ENCODE data around the gene TRRAP.
"Not testable (repeated sequence)": the region's sequence is repeated elsewhere in the genome, so short reads cannot be mapped to it uniquely, and the experiment has no call there.

The TRRAP gene

GRCh38 chr7:98866765-98867164 lies 11.6 kb upstream of the TRRAP start:
- DNase-seq = no peak

DNA sequence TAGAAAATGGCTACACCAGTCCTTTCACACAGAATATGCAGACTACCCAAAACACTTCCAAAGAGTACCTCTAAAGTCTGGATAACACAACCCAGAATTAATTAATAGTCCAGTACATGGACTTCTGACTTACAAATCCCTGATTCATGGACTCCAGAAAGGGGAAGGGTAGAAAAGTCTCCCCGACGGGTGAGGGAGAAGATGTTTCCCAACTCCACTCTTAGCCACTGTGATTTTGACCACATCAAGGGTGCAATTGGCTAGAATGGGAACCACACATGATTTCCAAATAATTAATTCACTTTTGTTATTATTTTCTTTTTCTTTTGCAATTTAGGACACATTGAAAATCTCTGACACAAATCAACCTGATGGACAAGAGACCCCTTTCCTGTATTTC lies 9.9 kb upstream of the TRRAP start:
- DNase-seq = no peak

GRCh38 chr7:98869027-98869596 lies 9.2 kb upstream of the TRRAP start:
- no peak for DNase-seq

DNA sequence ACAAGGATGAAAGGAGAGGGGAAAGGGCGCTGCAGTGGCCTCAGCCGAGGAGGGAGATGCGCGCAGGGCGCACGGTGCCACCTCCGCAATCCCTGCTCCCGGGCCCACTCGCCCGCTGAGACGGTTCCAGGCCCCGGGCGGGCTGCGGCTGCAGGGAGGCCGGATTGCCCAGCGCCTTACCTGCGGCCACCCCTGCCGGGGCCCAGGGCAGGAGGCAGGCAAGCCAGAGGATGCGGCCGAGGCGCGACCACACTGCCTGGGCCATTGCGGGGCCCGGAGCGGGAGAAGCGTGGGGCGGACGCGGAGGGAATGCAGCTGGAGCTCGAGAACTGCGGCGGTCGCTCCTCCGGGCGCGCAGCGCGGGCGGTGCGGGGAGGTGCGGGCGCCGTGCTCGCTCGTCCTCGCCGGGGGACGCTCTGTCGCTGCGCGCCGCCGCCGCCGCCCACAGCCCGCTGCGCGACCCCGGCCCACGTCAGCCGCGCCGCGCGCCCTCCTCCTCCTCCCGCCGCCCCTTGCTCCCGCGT lies 8.7 kb upstream of the TRRAP start, which contains the start of gene TMEM130:
TSS of gene TMEM130 (minus strand) at position 418 of the 524 bp plus-strand sequence. CDS start at position 265, 153 bp downstream.
- no peak for DNase-seq

DNA sequence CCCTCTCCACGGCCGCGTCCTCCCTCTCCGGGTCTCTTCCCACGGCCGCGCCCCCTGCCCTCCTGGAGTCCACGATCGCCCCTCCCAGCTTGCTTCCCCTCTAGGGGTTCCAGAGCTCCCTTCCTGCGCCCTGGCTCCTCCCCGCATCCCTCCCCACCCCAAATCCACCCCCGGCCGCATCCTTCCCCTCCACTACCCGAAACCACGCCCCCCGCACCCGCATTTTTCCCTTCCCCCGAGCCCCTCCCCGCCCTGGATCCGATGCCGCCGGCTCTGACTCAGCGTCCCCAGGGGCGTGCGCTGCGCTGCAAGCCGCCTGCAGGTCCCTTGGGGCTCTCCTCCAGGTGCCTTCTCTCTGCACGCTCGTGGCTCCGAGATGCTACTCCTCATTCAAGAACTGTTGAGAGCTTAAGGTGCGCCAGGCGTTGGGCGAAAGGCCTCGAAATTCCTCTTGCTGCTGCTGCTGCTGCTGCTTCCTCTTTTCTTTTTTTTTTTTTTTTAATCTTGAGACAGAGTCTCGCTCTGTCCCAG lies 8.1 kb upstream of the TRRAP start:
- DNase-seq = peak; percentile 48

GRCh38 chr7:98870807-98871491 lies 7.4 kb upstream of the TRRAP start:
- DNase-seq = no peak

DNA sequence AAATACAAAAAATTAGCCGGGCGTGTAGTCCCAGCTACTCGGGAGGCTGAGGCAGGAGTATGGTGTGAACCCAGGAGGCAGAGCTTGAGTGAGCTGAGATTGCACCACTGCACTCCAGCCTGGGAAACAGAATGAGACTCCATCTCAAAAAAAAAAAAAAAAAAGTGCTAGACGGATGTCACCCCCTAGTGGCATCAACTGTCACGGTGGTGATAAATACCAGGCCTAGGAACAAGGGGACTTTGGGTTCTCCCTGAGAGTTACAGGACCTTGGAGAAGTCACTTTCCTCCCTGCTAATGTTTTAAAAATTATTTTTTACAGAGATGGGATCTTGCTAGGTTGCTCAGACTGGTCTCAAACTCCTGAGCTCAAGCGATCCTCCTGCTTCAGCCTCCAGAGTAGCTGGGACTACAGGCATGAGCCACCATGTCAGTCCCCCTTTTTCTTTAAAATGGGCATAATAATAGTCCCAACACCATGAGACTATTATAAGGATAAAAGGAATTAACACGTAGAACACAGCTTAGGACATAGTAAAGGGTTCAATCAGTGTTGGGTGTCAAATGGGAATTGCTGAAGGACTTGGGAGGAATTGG lies 5.9 kb upstream of the TRRAP start:
- DNase-seq = peak; percentile 82

DNA sequence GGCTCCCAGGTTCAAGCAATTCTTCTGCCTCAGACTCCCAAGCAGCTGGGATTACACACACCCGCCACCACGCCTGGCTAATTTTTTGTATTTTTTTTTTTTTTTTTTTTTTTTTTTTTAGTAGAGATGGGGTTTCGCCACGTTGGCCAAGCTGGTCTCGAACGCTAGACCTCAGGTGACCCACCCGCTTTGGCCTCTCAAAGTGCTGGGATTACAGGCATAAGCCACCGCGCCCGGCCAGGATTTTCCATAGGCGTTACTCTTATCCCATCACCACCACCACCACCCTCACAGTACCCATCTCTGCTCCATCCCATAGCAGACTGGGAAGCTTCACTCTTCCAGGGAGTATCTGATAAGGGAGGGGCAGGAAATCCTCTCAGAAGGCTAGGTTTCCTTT lies 4.7 kb upstream of the TRRAP start:
- not testable (repeated sequence) for DNase-seq

DNA sequence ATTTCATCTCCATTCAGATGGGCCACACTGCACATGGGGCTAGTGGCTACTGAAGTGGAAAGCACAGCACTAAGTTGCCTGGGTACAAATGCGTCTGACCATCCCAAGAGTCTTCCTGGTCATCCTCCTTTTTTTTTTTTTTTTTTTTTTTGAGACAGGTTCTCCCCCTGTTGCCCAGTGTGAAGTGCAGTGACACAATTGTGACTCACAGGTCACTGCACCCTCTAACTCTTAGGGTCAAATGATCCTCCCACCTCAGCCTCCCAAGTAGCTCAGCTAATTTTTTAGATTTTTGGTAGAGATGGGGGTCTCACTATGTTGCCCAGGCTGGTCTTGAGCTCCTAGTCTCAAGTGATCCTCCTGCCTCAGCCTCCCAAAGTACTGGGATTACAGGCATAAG lies 3.4 kb upstream of the TRRAP start:
- DNase-seq = no peak

DNA sequence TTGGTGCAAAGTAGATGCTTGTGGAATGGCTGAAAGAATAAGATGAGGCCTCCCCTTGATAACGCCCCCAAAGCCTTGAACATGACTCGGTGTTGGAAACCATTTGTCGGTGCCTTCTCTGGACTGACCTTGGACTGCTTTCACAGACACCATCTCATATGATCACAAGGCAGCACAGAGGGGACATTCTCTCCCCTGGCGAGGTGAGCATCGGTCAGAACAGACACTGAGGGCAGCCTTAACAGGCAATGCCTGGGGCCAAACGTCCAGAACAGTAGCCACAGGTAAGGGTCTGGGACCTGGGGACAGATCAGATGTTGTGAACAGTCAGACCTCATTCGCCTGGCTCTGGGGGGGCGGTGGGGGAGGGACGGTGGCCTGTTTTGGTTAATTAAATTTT lies 2.8 kb upstream of the TRRAP start:
- no peak for DNase-seq

DNA sequence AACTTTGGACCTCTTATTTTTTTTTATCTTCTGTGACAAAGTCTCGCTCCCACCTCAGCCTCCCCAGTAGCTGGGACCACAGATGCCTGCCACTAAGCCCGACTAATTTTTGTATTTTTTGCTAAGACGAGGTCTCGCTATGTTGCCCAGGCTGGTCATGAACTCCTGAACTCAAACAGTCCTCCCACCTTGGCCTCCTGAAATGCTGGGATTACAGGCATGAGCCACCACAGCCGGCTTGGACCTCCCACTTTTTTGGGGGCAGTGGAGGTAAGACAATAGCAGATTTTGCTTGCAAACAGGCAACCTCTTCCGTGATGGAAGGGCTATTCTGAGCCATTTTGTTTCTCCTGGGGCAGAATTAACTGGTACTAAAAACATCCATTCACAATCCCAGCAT lies 1.2 kb upstream of the TRRAP start:
- DNase-seq = no peak

- no peak for DNase-seq
Observed at GRCh38 chr7:98877692-98878364, 504 bp upstream of the TRRAP start.

GRCh38 chr7:98879198-98879978 lies 1.1 kb downstream of the TRRAP start:
- peak; percentile 85 for DNase-seq

GRCh38 chr7:98879979-98880315 lies 1.6 kb downstream of the TRRAP start:
- DNase-seq = no peak

- DNase-seq = no peak
Observed at GRCh38 chr7:98880485-98880884, 2.2 kb downstream of the TRRAP start.

GRCh38 chr7:98881561-98882315 lies 3.4 kb downstream of the TRRAP start:
- DNase-seq = no peak

DNA sequence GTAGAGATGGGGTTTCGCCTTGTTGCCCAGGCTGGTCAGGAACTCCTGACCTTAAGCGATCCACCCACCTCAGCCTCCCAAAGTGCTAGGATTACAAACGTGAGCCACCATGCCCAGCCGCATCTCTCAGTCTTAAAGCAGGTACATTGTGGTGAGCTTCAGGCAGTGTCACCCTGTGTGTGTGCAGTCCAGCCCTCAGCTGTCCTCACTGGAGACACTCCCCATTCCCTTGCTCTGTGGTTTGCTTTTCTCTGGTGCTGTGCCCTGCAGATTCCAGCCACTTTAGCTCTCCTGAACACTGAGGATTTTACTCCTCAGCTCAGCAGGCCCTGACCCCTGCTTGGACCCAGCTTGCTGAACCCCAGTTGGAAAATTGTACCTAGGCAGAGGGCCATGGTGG lies 6.1 kb downstream of the TRRAP start:
- no peak for DNase-seq

- no peak for DNase-seq
Observed at GRCh38 chr7:98887038-98887437, 8.7 kb downstream of the TRRAP start.

DNA sequence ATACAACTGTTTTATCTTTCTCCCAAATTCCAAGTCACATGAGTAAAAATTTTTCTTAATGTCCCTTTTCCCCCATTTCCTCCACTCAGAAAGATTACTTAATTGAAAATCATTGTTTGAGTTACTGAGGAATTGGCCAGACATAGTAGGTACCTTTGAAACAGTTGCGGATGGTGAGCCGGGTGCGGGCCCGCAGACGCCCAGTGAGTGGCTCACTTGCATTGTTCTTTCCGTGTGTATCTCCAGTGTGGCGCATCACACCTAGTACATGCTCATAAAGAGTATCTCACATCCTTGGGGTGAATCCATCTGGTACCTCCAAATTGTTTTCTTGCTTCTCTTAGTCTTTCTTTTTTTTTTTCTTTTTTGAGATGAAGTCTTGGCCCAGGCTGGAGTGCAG lies 14.3 kb downstream of the TRRAP start:
- DNase-seq = no peak

- no peak for DNase-seq
Observed at GRCh38 chr7:98899816-98900215, 21.5 kb downstream of the TRRAP start.

GRCh38 chr7:98900815-98901214 lies 22.5 kb downstream of the TRRAP start:
- no peak for DNase-seq

GRCh38 chr7:98902523-98902922 lies 24.2 kb downstream of the TRRAP start:
- DNase-seq = no peak
